ENCODE measurements around the gene KLRD1. TPM values are rescaled to one million over a fixed set of nuclear protein-coding genes. Genes with fewer than 3 reads are reported as not detected.

Gene KLRD1
- total and polyA plus RNA-seq, 2 experiments from 2014 or later = 0.03 to 0.27 TPM

DNA sequence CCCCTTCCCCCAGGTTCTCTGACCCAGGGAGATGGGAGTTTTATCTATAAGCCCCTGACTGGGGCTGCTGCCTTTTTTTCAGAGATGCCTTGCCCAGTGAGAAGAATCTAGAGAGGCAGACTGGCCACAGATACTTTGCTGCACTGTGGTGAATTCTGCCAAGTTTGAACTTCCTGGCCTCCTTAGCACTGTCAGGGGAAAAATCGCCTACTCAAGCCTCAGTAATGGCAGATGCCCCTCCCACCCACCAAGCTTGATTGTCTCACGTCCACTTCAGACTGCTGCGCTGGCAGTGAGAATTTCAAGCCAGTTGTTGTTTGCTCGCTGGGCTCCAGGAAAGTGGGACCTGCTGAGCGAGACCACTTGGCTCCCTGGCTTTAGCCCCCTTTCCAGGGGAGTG lies 50.5 kb downstream of the KLRD1 start:
- no peaks in the 10 kb centered on the region for H3K9me2 ChIP-seq (ENCODE audit: insufficient read depth)
- no peak for ATAC-seq
- Mint-ChIP-seq H3K27ac (no peak overlapping the region), H3K4me3 (no peak overlapping the region), H3K36me3 (ENCODE audit: low read depth) (peaks cover 29% of the 10 kb centered on the region; the same call in 2 of the 3 replicates), H3K4me1 (peaks cover 30% of the 10 kb centered on the region), H3K27me3 (ENCODE audit: insufficient read depth, low read depth, poor library complexity) (peaks cover 7% of the 10 kb centered on the region), H3K9me3 (peaks cover 21% of the 10 kb centered on the region)
- no peak overlapping the region for H3K4me2 ChIP-seq
- H3K36me3 ChIP-seq (ENCODE audit: insufficient read depth) = no peaks in the 10 kb centered on the region
- peaks cover 25% of the 10 kb centered on the region for H3K4me1 ChIP-seq (ENCODE audit: insufficient read depth)
- H3K27me3 ChIP-seq (ENCODE audit: insufficient read depth) = no peaks in the 10 kb centered on the region
- H3F3A ChIP-seq (replicated peaks; ENCODE audit: low read depth) = no peaks in the 10 kb centered on the region
- no peak overlapping the region for H3K4me3 ChIP-seq
- H3K27ac ChIP-seq (ENCODE audit: low read depth) = no peak overlapping the region
- H2AFZ ChIP-seq = 0 out of 2 replicates have a peak overlapping the region, but pooled peaks have one; percentile 9
- DNase-seq (ENCODE audit: low spot score) = no peak
- no peaks in the 10 kb centered on the region for H4K20me1 ChIP-seq (replicated peaks; ENCODE audit: insufficient read depth)
- TF ChIP-seq, protein P1, sequence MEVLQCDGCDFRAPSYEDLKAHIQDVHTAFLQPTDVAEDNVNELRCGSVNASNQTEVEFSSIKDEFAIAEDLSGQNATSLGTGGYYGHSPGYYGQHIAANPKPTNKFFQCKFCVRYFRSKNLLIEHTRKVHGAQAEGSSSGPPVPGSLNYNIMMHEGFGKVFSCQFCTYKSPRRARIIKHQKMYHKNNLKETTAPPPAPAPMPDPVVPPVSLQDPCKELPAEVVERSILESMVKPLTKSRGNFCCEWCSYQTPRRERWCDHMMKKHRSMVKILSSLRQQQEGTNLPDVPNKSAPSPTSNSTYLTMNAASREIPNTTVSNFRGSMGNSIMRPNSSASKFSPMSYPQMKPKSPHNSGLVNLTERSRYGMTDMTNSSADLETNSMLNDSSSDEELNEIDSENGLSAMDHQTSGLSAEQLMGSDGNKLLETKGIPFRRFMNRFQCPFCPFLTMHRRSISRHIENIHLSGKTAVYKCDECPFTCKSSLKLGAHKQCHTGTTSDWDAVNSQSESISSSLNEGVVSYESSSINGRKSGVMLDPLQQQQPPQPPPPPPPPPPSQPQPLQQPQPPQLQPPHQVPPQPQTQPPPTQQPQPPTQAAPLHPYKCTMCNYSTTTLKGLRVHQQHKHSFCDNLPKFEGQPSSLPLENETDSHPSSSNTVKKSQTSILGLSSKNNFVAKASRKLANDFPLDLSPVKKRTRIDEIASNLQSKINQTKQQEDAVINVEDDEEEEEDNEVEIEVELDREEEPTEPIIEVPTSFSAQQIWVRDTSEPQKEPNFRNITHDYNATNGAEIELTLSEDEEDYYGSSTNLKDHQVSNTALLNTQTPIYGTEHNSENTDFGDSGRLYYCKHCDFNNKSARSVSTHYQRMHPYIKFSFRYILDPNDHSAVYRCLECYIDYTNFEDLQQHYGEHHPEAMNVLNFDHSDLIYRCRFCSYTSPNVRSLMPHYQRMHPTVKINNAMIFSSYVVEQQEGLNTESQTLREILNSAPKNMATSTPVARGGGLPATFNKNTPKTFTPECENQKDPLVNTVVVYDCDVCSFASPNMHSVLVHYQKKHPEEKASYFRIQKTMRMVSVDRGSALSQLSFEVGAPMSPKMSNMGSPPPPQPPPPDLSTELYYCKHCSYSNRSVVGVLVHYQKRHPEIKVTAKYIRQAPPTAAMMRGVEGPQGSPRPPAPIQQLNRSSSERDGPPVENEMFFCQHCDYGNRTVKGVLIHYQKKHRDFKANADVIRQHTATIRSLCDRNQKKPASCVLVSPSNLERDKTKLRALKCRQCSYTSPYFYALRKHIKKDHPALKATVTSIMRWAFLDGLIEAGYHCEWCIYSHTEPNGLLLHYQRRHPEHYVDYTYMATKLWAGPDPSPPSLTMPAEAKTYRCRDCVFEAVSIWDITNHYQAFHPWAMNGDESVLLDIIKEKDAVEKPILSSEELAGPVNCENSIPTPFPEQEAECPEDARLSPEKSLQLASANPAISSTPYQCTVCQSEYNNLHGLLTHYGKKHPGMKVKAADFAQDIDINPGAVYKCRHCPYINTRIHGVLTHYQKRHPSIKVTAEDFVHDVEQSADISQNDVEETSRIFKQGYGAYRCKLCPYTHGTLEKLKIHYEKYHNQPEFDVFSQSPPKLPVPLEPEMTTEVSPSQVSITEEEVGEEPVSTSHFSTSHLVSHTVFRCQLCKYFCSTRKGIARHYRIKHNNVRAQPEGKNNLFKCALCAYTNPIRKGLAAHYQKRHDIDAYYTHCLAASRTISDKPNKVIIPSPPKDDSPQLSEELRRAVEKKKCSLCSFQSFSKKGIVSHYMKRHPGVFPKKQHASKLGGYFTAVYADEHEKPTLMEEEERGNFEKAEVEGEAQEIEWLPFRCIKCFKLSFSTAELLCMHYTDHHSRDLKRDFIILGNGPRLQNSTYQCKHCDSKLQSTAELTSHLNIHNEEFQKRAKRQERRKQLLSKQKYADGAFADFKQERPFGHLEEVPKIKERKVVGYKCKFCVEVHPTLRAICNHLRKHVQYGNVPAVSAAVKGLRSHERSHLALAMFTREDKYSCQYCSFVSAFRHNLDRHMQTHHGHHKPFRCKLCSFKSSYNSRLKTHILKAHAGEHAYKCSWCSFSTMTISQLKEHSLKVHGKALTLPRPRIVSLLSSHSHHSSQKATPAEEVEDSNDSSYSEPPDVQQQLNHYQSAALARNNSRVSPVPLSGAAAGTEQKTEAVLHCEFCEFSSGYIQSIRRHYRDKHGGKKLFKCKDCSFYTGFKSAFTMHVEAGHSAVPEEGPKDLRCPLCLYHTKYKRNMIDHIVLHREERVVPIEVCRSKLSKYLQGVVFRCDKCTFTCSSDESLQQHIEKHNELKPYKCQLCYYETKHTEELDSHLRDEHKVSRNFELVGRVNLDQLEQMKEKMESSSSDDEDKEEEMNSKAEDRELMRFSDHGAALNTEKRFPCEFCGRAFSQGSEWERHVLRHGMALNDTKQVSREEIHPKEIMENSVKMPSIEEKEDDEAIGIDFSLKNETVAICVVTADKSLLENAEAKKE (CRISPR knock-in tag; IDR thresholded peaks at IDR 0.05) = no peak
- TF ChIP-seq, protein P2, sequence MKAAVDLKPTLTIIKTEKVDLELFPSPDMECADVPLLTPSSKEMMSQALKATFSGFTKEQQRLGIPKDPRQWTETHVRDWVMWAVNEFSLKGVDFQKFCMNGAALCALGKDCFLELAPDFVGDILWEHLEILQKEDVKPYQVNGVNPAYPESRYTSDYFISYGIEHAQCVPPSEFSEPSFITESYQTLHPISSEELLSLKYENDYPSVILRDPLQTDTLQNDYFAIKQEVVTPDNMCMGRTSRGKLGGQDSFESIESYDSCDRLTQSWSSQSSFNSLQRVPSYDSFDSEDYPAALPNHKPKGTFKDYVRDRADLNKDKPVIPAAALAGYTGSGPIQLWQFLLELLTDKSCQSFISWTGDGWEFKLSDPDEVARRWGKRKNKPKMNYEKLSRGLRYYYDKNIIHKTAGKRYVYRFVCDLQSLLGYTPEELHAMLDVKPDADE (IDR thresholded peaks at IDR 0.05) = no peak
- TF ChIP-seq JUNB (IDR thresholded peaks at IDR 0.05; ENCODE audit: unreplicated experiment) = no peak
- TF ChIP-seq EZH2 (IDR thresholded peaks at IDR 0.05; ENCODE audit: low read depth, unreplicated experiment) = no peak
- TF ChIP-seq, protein P3, sequence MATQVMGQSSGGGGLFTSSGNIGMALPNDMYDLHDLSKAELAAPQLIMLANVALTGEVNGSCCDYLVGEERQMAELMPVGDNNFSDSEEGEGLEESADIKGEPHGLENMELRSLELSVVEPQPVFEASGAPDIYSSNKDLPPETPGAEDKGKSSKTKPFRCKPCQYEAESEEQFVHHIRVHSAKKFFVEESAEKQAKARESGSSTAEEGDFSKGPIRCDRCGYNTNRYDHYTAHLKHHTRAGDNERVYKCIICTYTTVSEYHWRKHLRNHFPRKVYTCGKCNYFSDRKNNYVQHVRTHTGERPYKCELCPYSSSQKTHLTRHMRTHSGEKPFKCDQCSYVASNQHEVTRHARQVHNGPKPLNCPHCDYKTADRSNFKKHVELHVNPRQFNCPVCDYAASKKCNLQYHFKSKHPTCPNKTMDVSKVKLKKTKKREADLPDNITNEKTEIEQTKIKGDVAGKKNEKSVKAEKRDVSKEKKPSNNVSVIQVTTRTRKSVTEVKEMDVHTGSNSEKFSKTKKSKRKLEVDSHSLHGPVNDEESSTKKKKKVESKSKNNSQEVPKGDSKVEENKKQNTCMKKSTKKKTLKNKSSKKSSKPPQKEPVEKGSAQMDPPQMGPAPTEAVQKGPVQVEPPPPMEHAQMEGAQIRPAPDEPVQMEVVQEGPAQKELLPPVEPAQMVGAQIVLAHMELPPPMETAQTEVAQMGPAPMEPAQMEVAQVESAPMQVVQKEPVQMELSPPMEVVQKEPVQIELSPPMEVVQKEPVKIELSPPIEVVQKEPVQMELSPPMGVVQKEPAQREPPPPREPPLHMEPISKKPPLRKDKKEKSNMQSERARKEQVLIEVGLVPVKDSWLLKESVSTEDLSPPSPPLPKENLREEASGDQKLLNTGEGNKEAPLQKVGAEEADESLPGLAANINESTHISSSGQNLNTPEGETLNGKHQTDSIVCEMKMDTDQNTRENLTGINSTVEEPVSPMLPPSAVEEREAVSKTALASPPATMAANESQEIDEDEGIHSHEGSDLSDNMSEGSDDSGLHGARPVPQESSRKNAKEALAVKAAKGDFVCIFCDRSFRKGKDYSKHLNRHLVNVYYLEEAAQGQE (IDR thresholded peaks at IDR 0.05; ENCODE audit: unreplicated experiment) = no peak
- TF ChIP-seq, protein P4, sequence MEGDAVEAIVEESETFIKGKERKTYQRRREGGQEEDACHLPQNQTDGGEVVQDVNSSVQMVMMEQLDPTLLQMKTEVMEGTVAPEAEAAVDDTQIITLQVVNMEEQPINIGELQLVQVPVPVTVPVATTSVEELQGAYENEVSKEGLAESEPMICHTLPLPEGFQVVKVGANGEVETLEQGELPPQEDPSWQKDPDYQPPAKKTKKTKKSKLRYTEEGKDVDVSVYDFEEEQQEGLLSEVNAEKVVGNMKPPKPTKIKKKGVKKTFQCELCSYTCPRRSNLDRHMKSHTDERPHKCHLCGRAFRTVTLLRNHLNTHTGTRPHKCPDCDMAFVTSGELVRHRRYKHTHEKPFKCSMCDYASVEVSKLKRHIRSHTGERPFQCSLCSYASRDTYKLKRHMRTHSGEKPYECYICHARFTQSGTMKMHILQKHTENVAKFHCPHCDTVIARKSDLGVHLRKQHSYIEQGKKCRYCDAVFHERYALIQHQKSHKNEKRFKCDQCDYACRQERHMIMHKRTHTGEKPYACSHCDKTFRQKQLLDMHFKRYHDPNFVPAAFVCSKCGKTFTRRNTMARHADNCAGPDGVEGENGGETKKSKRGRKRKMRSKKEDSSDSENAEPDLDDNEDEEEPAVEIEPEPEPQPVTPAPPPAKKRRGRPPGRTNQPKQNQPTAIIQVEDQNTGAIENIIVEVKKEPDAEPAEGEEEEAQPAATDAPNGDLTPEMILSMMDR (conservative IDR thresholded peaks at IDR 0.05; ENCODE audit: low read depth in 2 of 2) = no peak
- TF ChIP-seq POLR2AphosphoS5 (IDR thresholded peaks at IDR 0.05; ENCODE audit: low read depth) = no peak
- no peaks in the 10 kb centered on the region for H3K79me2 ChIP-seq (replicated peaks; ENCODE audit: insufficient read depth)
